Neural cell (in vitro differentiated cells): ENCODE measurements around the gene SLC25A48. TPM values are rescaled to one million over a fixed set of nuclear protein-coding genes. Genes with fewer than 3 reads are reported as not detected.

Experiments used
- H2AFZ ChIP-seq: fragments of 200-600, 300-800 bp; sonication (generic), shearing (Covaris generic); 2 replicates; pipeline ENCODE4 v1.6.0; 2014; ENCODE audit warnings: low read depth, mild to moderate bottlenecking, antibody characterized with exemption, low read length, moderate library complexity
- H3F3A ChIP-seq: fragments of 200-600 bp; shearing (Covaris generic); 2 replicates; pipeline ENCODE4 v1.6.1; 2016; ENCODE audit warnings: mild to moderate bottlenecking, moderate library complexity, mixed read lengths, antibody characterized with exemption, low read length; ENCODE audit not compliant: insufficient read depth, poor library complexity, severe bottlenecking
- H3K27ac ChIP-seq: fragments of 200-600, 300-800 bp; sonication (generic), shearing (Covaris generic); 2 replicates; pipeline ENCODE4 v1.5.1; 2014; ENCODE audit warnings: mild to moderate bottlenecking, low read length, moderate library complexity
- H3K27me3 ChIP-seq: fragments of 300-800, 200-600 bp; sonication (generic), shearing (Covaris generic); 2 replicates; pipeline ENCODE4 v1.6.0; 2014; ENCODE audit warnings: mild to moderate bottlenecking, low read depth, low read length, moderate library complexity; ENCODE audit not compliant: insufficient read depth
- H3K36me3 ChIP-seq: fragments of 300-800, 200-600 bp; sonication (generic), shearing (Covaris generic); 2 replicates; pipeline ENCODE4 v1.5.1; 2014; ENCODE audit warnings: mild to moderate bottlenecking, antibody characterized with exemption, low read length, moderate library complexity; ENCODE audit not compliant: insufficient read depth
- H3K4me2 ChIP-seq: fragments of 300-800, 200-600 bp; sonication (generic), shearing (Covaris generic); 2 replicates; pipeline ENCODE4 v1.6.0; 2014; ENCODE audit warnings: mild to moderate bottlenecking, low read length
- H3K4me3 ChIP-seq: fragments of 300-800, 200-600 bp; sonication (generic), shearing (Covaris generic); 2 replicates; pipeline ENCODE4 v1.5.1; 2014; ENCODE audit warnings: mild to moderate bottlenecking, low read length, moderate library complexity
- H3K79me2 ChIP-seq: fragments of 200-600 bp; shearing (Covaris generic); replicated peaks from 2 replicates; pipeline ENCODE4 v1.6.0; 2014; ENCODE audit warnings: mild to moderate bottlenecking, low read length, moderate library complexity; ENCODE audit not compliant: insufficient read depth
- H3K9ac ChIP-seq: fragments of 300-800, 200-600 bp; sonication (generic), shearing (Covaris generic); 2 replicates; pipeline ENCODE4 v1.6.1; 2016; ENCODE audit warnings: mild to moderate bottlenecking, low read length, mixed read lengths
- H3K9me2 ChIP-seq: fragments of 200-600 bp; shearing (Covaris generic); 2 replicates; pipeline ENCODE4 v1.6.1; 2016; ENCODE audit warnings: mild to moderate bottlenecking, low read length, mixed read lengths; ENCODE audit not compliant: insufficient read depth
- H3K9me3 ChIP-seq: fragments of 200-600, 300-800 bp; sonication (generic), shearing (Covaris generic); 2 replicates; pipeline ENCODE4 v1.6.1; 2016; ENCODE audit warnings: mild to moderate bottlenecking, mixed run types, low read length, moderate library complexity, mixed read lengths
- H4K20me1 ChIP-seq: fragments of 200-600 bp; shearing (Covaris generic); 2 replicates; pipeline ENCODE4 v1.6.1; 2016; ENCODE audit warnings: mild to moderate bottlenecking, mixed run types; ENCODE audit not compliant: insufficient read depth
- EP300 ChIP-seq: fragments of 450-650 bp; conservative IDR thresholded peaks from 2 replicates; pipeline ENCODE4 v1.6.1; 2014; ENCODE audit warnings: antibody characterized with exemption, mild to moderate bottlenecking, moderate library complexity; ENCODE audit not compliant: poor library complexity, severe bottlenecking
- EZH2 ChIP-seq: fragments of 200-600, 300-800 bp; shearing (Covaris generic), sonication (generic); IDR thresholded peaks from 2 replicates; pipeline ENCODE4 v1.6.1; 2014; ENCODE audit warnings: antibody characterized with exemption, low read length, borderline replicate concordance, mild to moderate bottlenecking; ENCODE audit not compliant: insufficient read depth, poor library complexity, severe bottlenecking
- MXI1 ChIP-seq: fragments of 450-650 bp; conservative IDR thresholded peaks from 2 replicates; pipeline ENCODE4 v1.6.1; 2014; ENCODE audit warnings: antibody characterized with exemption, mild to moderate bottlenecking; ENCODE audit not compliant: poor library complexity, severe bottlenecking
- POLR2AphosphoS5 ChIP-seq: IDR thresholded peaks from 2 replicates; pipeline ENCODE4 v1.6.1; 2012
- RAD21 ChIP-seq: fragments of 450-650 bp; conservative IDR thresholded peaks from 2 replicates; pipeline ENCODE4 v1.6.1; 2014; ENCODE audit warnings: antibody characterized with exemption, mild to moderate bottlenecking, moderate library complexity
- SMC3 ChIP-seq: fragments of 450-650 bp; conservative IDR thresholded peaks from 2 replicates; pipeline ENCODE4 v1.6.1; 2014; ENCODE audit warnings: antibody characterized with exemption, mild to moderate bottlenecking, moderate library complexity; ENCODE audit not compliant: poor library complexity
- TAF1 ChIP-seq: IDR thresholded peaks from 2 replicates; pipeline ENCODE4 v1.6.1; 2012; ENCODE audit warnings: low read depth
- polyA plus RNA-seq: library from polyadenylated mRNA; depleted of rRNA; stranded (reverse); fragments of >200 nt; gene quantifications from 2 replicates; pipeline ENCODE4 v1.2.3, GENCODE V29; 2014
- TF ChIP-seq, protein P1 (sequence below): fragments of 450-650 bp; IDR thresholded peaks from 2 replicates; pipeline ENCODE4 v1.5.1; 2014; ENCODE audit warnings: antibody characterized with exemption, mild to moderate bottlenecking, moderate library complexity; ENCODE audit not compliant: poor library complexity, severe bottlenecking
- TF ChIP-seq, protein P2 (sequence below): IDR thresholded peaks from 2 replicates; pipeline ENCODE4 v1.6.1; 2012; ENCODE audit warnings: borderline replicate concordance

Gene SLC25A48
- polyA plus RNA-seq, 1 donor from 2014 or later: 1.0 TPM

DNA sequence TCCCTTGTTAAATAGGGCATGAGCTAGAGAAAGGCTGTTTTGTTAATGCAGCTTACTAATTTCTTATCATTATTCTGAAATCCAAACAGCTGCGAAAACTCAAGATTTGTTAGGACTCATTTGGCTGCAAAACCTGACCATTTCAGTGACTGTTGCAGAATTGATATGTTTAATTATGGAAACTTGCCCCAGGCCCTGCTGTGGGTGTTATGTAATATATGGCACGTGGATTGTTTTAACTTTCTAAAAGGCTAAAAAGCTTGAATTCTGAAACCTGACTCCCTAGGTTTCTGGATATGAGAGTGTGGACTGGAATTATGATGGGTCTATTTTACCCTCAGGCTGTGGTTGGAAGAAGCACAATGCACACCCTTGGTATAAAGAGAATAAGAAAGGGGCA, 56.8 kb downstream of the SLC25A48 start:
- H3K4me3 ChIP-seq: no peak overlapping the region
- no peaks in the 10 kb centered on the region for H3K36me3 ChIP-seq
- TF ChIP-seq SMC3 (no peak), EZH2 (no peak), EP300 (no peak), POLR2AphosphoS5 (no peak), TAF1 (no peak), MXI1 (no peak), RAD21 (no peak)
- TF ChIP-seq, protein P1, sequence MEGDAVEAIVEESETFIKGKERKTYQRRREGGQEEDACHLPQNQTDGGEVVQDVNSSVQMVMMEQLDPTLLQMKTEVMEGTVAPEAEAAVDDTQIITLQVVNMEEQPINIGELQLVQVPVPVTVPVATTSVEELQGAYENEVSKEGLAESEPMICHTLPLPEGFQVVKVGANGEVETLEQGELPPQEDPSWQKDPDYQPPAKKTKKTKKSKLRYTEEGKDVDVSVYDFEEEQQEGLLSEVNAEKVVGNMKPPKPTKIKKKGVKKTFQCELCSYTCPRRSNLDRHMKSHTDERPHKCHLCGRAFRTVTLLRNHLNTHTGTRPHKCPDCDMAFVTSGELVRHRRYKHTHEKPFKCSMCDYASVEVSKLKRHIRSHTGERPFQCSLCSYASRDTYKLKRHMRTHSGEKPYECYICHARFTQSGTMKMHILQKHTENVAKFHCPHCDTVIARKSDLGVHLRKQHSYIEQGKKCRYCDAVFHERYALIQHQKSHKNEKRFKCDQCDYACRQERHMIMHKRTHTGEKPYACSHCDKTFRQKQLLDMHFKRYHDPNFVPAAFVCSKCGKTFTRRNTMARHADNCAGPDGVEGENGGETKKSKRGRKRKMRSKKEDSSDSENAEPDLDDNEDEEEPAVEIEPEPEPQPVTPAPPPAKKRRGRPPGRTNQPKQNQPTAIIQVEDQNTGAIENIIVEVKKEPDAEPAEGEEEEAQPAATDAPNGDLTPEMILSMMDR: no peak
- TF ChIP-seq, protein P2, sequence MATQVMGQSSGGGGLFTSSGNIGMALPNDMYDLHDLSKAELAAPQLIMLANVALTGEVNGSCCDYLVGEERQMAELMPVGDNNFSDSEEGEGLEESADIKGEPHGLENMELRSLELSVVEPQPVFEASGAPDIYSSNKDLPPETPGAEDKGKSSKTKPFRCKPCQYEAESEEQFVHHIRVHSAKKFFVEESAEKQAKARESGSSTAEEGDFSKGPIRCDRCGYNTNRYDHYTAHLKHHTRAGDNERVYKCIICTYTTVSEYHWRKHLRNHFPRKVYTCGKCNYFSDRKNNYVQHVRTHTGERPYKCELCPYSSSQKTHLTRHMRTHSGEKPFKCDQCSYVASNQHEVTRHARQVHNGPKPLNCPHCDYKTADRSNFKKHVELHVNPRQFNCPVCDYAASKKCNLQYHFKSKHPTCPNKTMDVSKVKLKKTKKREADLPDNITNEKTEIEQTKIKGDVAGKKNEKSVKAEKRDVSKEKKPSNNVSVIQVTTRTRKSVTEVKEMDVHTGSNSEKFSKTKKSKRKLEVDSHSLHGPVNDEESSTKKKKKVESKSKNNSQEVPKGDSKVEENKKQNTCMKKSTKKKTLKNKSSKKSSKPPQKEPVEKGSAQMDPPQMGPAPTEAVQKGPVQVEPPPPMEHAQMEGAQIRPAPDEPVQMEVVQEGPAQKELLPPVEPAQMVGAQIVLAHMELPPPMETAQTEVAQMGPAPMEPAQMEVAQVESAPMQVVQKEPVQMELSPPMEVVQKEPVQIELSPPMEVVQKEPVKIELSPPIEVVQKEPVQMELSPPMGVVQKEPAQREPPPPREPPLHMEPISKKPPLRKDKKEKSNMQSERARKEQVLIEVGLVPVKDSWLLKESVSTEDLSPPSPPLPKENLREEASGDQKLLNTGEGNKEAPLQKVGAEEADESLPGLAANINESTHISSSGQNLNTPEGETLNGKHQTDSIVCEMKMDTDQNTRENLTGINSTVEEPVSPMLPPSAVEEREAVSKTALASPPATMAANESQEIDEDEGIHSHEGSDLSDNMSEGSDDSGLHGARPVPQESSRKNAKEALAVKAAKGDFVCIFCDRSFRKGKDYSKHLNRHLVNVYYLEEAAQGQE: no peak
- H4K20me1 ChIP-seq: no peaks in the 10 kb centered on the region
- no peak overlapping the region for H3K27ac ChIP-seq
- no peak overlapping the region for H3K9ac ChIP-seq
- H3K9me2 ChIP-seq: no peaks in the 10 kb centered on the region
- no peak overlapping the region for H2AFZ ChIP-seq
- no peaks in the 10 kb centered on the region for H3K27me3 ChIP-seq
- no peaks in the 10 kb centered on the region for H3F3A ChIP-seq
- H3K4me2 ChIP-seq: no peak overlapping the region
- H3K79me2 ChIP-seq: no peaks in the 10 kb centered on the region
- no peaks in the 10 kb centered on the region for H3K9me3 ChIP-seq

DNA sequence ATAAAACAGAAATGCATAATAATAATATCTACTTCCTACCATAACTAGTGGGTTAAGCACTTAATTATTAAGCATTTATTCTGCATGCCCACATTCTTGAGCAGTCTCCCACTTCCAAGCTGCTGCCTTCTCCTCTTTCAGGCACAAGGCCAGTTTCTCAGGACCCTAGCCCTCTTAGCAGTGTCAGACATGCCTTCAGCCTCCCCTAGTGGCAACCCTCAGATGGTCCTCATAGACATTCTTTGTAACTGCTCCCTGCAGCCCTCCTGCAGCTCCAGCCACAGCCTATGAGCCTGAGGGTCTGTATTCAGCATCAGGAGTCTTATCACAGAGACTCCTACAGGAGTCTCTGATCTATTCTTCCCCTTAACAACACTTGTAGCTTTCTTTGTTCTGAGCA, 57.3 kb downstream of the SLC25A48 start:
- Histone ChIP-seq H3K27ac (no peak overlapping the region), H3F3A (no peaks in the 10 kb centered on the region), H3K36me3 (no peaks in the 10 kb centered on the region), H3K4me3 (no peak overlapping the region), H3K9ac (no peak overlapping the region), H4K20me1 (no peaks in the 10 kb centered on the region), H2AFZ (no peak overlapping the region), H3K9me3 (no peaks in the 10 kb centered on the region), H3K27me3 (no peaks in the 10 kb centered on the region), H3K79me2 (no peaks in the 10 kb centered on the region), H3K4me2 (no peak overlapping the region), H3K9me2 (no peaks in the 10 kb centered on the region)
- TF ChIP-seq SMC3 (peak; percentile 24), EZH2 (no peak), RAD21 (peak; percentile 22)
- TF ChIP-seq, protein P1: peak; percentile 35
